Common myeloid progenitor, CD34-positive (primary cell): ENCODE results near the gene PCNT.

Experiments used
- CTCF ChIA-PET: fragments of 350-600 bp; sonication (Branson Sonifier 250); formaldehyde crosslinking; loops from one replicate; lab custom pipeline; 2021; ENCODE audit warnings: antibody characterized with exemption; lab: Charles Lee
- POLR2A ChIA-PET: fragments of 350-600 bp; sonication (Branson Sonifier 250); formaldehyde crosslinking; loops from one replicate; lab custom pipeline; 2021; ENCODE audit warnings: antibody characterized with exemption; lab: Charles Lee
- DNase-seq, 3 donors: peaks; one replicate each; pipeline versions ENCODE4 v3.0.0 to v3.0.0-alpha.2; 2013
- H3K27ac ChIP-seq, 2 experiments: 1 replicate in 1 of 2; 2 replicates in 1 of 2; pipeline ENCODE4 v1.7.0; 2013; ENCODE audit warnings: inconsistent platforms in 2 of 2, low read length in 2 of 2, mild to moderate bottlenecking in 2 of 2, low read depth in 1 of 2, moderate library complexity in 1 of 2; ENCODE audit not compliant: severe bottlenecking in 2 of 2, insufficient read depth in 1 of 2, poor library complexity in 1 of 2
- H3K27me3 ChIP-seq, 5 experiments: replicated peaks in 2 of 5; 1 replicate in 3 of 5; 2 replicates in 2 of 5; pipeline versions ENCODE4 v1.6.1 to v1.7.0; 2013; ENCODE audit warnings: low read length in 4 of 5, mild to moderate bottlenecking in 2 of 5, moderate library complexity in 2 of 5, inconsistent platforms in 1 of 5; ENCODE audit not compliant: insufficient read depth in 5 of 5, control insufficient read depth in 4 of 5
- H3K36me3 ChIP-seq, 4 experiments: 1 replicate in 2 of 4; 2 replicates in 2 of 4; pipeline versions ENCODE4 v1.6.1 to v1.7.0; 2013; ENCODE audit warnings: low read length in 3 of 4, control low read depth in 1 of 4, mild to moderate bottlenecking in 1 of 4; ENCODE audit not compliant: control insufficient read depth in 4 of 4, insufficient read depth in 4 of 4
- H3K4me1 ChIP-seq, 4 experiments: 1 replicate in 3 of 4; 2 replicates in 1 of 4; pipeline versions ENCODE4 v1.6.1 to v1.7.1; 2013; ENCODE audit warnings: low read length in 3 of 4, mild to moderate bottlenecking in 3 of 4, control low read depth in 1 of 4, inconsistent platforms in 1 of 4, moderate library complexity in 1 of 4; ENCODE audit not compliant: control insufficient read depth in 4 of 4, insufficient read depth in 4 of 4; ENCODE audit errors: control extremely low read depth in 1 of 4
- H3K4me3 ChIP-seq, 7 experiments: 1 replicate in 4 of 7; 2 replicates in 3 of 7; pipeline versions ENCODE4 v1.5.1 to v1.7.0; 2013; ENCODE audit warnings: mild to moderate bottlenecking in 7 of 7, low read length in 6 of 7, moderate library complexity in 6 of 7, inconsistent platforms in 2 of 7, low read depth in 2 of 7, control low read depth in 1 of 7; ENCODE audit not compliant: insufficient read depth in 4 of 7, control insufficient read depth in 1 of 7; ENCODE audit errors: extremely low read depth in 1 of 7
- H3K9me3 ChIP-seq, 5 experiments: 1 replicate in 4 of 5; 2 replicates in 1 of 5; pipeline versions ENCODE4 v1.6.1 to v1.7.1; 2013; ENCODE audit warnings: low read length in 4 of 5, mild to moderate bottlenecking in 2 of 5, inconsistent platforms in 1 of 5, low read depth in 1 of 5, moderate library complexity in 1 of 5; ENCODE audit not compliant: control insufficient read depth in 4 of 5, insufficient read depth in 2 of 5; ENCODE audit errors: control extremely low read depth in 1 of 5
- WGBS: methylation state at CpG from one replicate; pipeline ENCODE4 v1.1.5; 2013; ENCODE audit not compliant: insufficient coverage; 5-methylcytosine and 5-hydroxymethylcytosine counted together

The PCNT gene

DNA sequence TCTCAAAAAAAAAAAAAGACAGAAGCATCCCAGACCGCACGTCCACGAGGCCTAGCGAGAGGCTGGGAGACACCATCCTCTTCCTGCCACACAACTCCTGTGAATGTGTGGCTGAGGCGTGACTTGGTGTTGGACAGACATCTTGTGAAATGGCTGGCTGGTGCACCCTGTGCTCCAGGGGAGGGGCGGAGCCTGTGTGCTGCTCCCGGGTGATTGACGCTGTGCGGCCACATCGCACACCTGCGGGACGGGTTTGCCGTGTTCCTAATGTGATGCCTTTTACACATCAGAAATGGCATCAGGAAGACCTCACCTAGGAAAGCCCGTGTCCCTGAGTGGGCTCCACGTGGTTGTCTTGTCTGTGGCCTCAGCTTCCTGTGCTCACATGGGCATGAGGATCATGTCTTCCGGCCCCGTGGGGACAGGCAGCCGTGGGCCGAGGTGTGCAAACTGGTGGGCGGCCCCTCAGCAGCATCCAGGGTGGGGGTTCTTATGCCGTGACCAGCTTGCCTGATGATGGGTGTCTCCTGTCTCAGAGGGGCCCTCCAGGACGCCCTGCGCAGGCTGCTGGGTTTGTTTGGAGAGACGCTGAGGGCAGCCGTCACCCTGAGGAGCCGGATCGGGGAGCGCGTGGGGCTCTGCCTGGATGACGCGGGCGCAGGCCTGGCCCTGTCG, 64.4 kb downstream of the PCNT start:
- peaks cover 7 to 76% (median 58%) of the 10 kb centered on the region in 4 experiments for H3K36me3 ChIP-seq
- POLR2A ChIA-PET, result no interaction called here
- H3K4me3 ChIP-seq, result no peak overlapping the region
- no peaks in the 10 kb centered on the region for H3K27me3 ChIP-seq
- WGBS, result 98% methylated on average over 31 of the region's 33 CpGs
- peaks cover 0 to 5% (median 0%) of the 10 kb centered on the region in 5 experiments for H3K9me3 ChIP-seq
- CTCF ChIA-PET, result no interaction called here
- no peaks in the 10 kb centered on the region for H3K4me1 ChIP-seq
- DNase-seq, result no peak
- no peak overlapping the region for H3K27ac ChIP-seq

DNA sequence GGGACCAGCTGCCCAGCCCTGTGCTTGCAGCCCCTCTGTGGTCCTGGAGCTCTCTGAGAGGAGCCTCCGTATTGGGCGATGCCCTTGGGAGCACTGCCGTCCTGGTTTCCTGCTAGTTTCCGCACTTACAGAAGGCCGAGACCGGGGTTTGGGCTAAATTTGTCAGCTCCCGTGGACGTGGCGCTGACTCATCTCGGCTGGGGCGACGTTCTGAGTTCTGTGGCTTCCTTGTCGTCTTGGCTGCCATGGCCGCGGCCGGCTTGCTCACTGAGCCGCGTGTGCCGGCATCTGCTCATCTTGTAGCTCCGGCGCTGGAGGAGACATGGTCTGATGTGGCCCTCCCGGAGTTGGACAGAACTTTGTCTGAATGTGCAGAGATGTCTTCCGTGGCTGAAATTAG, 64.9 kb downstream of the PCNT start:
- ChIA-PET CTCF (no interaction called here), POLR2A (no interaction called here)
- WGBS, result 98% methylated on average over 21 of the region's 23 CpGs
- no peak for DNase-seq
- H3K4me3 ChIP-seq, result no peak overlapping the region
- H3K27me3 ChIP-seq, result no peaks in the 10 kb centered on the region
- H3K4me1 ChIP-seq, result no peaks in the 10 kb centered on the region
- peaks cover 0 to 3% (median 0%) of the 10 kb centered on the region in 5 experiments for H3K9me3 ChIP-seq
- no peak overlapping the region for H3K27ac ChIP-seq
- H3K36me3 ChIP-seq, result peaks cover 8 to 80% (median 60%) of the 10 kb centered on the region in 4 experiments

DNA sequence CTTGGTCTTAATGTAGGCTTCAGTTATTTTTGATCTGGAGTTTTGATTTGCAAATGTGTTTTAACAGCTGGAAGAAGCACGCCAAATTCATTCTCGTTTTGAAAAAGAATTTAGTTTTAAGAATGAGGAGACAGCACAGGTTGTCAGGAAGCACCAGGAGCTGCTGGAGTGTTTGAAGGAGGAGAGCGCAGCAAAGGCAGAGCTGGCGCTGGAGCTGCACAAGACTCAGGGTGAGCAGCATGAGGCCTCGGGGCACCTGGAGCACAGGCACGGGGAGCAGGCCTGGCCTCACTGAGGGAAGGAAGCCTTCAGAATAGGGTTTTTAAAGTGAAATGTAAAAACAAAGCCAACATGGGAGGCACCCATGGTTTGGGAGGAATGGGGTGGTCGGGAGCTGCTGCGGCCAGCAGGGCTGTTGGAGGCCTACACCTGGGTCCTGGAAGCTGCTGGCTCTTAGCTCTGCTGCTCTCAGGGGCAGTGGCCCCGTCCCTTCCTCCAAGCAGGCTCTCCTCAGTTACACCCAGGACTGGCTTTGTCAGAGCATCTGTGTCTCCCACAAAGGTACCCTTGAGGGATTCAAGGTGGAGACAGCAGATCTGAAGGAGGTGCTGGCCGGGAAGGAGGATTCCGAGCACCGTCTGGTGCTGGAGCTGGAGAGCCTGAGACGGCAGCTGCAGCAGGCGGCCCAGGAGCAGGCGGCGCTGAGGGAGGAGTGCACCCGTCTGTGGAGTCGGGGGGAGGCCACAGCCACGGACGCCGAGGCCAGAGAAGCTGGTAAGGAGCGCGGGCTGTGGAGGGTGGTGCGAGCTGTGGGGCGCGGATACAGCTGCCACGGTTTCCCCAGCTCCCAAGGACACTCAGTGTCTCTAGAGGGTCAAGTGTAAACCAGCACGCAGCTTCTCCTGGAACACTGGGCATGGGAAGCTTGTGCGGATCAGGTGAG, 66.9 kb downstream of the PCNT start:
- no peaks in the 10 kb centered on the region for H3K9me3 ChIP-seq
- H3K27ac ChIP-seq, result no peak overlapping the region
- 94% methylated on average over 27 of the region's 29 CpGs for WGBS
- no peak for DNase-seq
- H3K4me3 ChIP-seq, result no peak overlapping the region
- H3K36me3 ChIP-seq, result peaks cover 11 to 79% (median 60%) of the 10 kb centered on the region in 4 experiments
- H3K4me1 ChIP-seq, result no peaks in the 10 kb centered on the region
- H3K27me3 ChIP-seq, result no peaks in the 10 kb centered on the region
- POLR2A ChIA-PET, result no interaction called here
- CTCF ChIA-PET, result interaction anchor here (1.0 to 1.2 kb wide), 2 partner anchors 21 to 84 kb away, joined by 3 read pairs; no protein-coding TSS in a partner anchor

DNA sequence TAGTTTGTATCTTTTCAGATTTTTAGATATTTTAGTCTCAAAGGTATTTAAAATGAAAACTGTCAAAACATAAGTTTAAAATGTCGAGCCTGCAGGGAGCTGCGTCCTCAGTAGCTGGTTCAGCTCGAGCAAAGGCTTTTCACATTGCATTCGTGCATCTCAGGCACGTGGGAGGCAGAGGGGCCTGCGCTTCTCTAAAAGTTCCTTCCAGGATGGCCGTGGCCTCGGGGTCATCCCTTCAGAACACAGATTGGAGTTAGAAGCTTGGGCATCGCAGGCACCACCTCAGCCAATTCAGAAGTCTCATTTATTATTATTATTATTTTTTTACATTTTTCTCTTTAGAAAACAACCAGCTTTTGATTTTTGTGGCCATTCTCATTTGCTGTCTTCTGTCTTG, 67.8 kb downstream of the PCNT start:
- DNase-seq, result no peak
- Histone ChIP-seq H3K4me3 (no peak overlapping the region), H3K4me1 (no peaks in the 10 kb centered on the region), H3K27me3 (no peaks in the 10 kb centered on the region), H3K9me3 (no peaks in the 10 kb centered on the region), H3K27ac (no peak overlapping the region), H3K36me3 (peaks cover 8 to 76% (median 59%) of the 10 kb centered on the region in 4 experiments)
- POLR2A ChIA-PET, result interaction anchor here (0.7 kb wide), 1 partner anchor 117 kb away, joined by 9 read pairs; no protein-coding TSS in a partner anchor
- CTCF ChIA-PET, result interaction anchor here (1.0 to 1.2 kb wide), 2 partner anchors 20 to 85 kb away, joined by 3 read pairs; no protein-coding TSS in a partner anchor
- WGBS, result 100% methylated on average over 6 of the region's 9 CpGs

DNA sequence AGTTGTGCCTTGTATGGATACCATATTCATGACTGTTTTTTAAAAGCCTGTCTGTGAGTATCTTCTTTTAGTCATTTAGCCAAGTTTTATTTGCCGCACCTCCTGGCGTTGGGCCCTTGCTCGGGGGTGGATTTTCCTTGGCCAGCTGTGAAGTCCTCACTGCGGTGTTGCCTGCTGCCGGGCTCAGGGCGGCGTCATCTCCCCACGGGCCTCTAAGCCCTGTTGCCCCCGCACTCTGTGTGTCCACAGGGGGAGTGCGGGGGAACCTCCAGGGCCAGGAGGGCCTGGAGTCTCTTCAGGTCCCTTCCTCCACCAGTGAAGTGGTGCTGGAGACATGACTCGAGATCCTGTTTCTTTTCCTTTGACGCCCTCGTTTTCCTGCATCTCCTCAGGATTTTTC, 69.0 kb downstream of the PCNT start:
- Histone ChIP-seq H3K27me3 (no peaks in the 10 kb centered on the region), H3K27ac (no peak overlapping the region), H3K4me3 (no peak overlapping the region), H3K9me3 (no peaks in the 10 kb centered on the region), H3K36me3 (peaks cover 10 to 78% (median 62%) of the 10 kb centered on the region in 4 experiments), H3K4me1 (no peaks in the 10 kb centered on the region)
- DNase-seq, result no peak
- WGBS, result 93% methylated on average over 13 of the region's 13 CpGs
- ChIA-PET POLR2A (no interaction called here), CTCF (no interaction called here)

DNA sequence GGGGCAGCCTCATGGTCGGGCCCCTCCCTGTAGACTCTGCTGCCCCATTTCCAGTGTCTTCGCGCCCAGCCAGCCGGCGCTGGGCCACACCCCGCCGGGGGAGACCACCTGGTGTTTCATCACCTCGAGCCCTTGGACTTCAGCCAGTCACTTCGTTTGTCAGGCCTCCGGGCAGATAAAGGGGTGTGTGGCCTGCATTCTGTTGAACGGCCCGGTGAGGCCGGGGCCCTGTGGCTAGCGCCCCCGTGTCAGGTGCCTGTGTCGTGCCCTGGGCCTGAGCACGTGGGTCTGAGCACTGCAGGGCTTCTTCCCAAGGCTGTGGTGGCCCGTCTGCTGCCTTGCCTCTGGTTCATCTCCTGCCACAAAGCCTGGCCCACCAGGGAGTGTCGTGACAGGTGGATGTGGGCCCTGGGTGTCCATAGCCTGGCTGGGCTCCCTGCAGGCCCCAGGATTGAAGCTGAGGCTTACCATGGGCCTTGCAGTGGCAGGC, 69.5 kb downstream of the PCNT start:
- H3K4me1 ChIP-seq, result no peaks in the 10 kb centered on the region
- H3K9me3 ChIP-seq, result no peaks in the 10 kb centered on the region
- POLR2A ChIA-PET, result no interaction called here
- no peak for DNase-seq
- 93% methylated on average over 17 of the region's 19 CpGs for WGBS
- H3K4me3 ChIP-seq, result no peak overlapping the region
- CTCF ChIA-PET, result no interaction called here
- H3K27ac ChIP-seq, result no peak overlapping the region
- peaks cover 13 to 79% (median 65%) of the 10 kb centered on the region in 4 experiments for H3K36me3 ChIP-seq
- no peaks in the 10 kb centered on the region for H3K27me3 ChIP-seq
